Measurements from ENCODE around the gene DENND6A. TPM values are rescaled to one million over a fixed set of nuclear protein-coding genes. Genes with fewer than 3 reads are reported as not detected.

DENND6A gene
- total and polyA plus RNA-seq, 2 of the 13 experiments (the other 11 are each of a cell fraction or from before 2014, with no cell fraction given) = 9.4 to 11.1 TPM

DNA sequence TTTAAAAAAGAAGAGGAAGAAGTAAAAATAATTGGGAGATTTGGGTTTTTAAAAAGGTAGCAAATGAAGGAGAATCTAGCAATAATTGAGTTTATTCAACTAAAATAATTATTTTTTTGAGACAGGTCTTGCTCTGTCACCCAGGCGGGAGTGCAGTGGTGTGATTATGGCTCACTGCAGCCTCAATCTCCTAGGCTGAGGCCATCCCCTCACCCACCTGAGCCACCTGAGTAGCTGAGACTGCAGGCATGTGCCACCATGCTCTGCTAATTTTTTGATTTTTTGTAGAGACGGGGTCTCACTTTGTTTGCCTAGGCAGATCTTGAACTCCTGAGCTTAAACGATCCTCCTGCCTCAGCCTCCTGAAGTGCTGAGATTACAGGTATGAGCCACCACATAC, 68.1 kb downstream of the DENND6A start:
- no TSS peak for BruUV-seq (replicated peaks)
- FAIRE-seq = no peak

DNA sequence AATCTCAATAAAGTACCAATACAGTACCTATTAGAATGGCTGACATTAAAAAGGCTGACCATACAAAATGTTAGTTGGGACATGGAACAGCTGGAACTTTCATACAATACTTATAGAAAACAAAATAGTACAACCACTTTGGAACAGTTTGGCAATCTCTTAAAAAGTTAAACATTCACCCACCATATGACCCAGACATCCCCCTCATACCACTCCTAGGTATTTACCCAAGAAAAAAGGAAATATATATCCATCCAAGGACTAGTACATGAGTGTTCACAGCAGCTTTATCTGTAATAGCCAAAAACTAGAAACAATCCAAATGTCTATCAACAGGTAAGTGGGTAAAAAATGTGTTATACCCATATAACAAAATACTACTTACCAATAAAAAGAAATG, 70.5 kb downstream of the DENND6A start:
- H2AFZ ChIP-seq (ENCODE audit: low read length) = no peak overlapping the region
- ChIA-PET POLR2A (interaction anchor here (1.4 to 1.7 kb wide), 2 partner anchors 25 kb away, joined by 4 to 5 read pairs; partner anchors contain the start of gene ARF4), CTCF (ENCODE audit: low intra/inter-chr PET ratio, low total read pairs) (no interaction called here)
- no peaks in the 10 kb centered on the region for H3K9me3 ChIP-seq (ENCODE audit: low read length)
- H3K9ac ChIP-seq (ENCODE audit: insufficient read depth, low read depth, low read length) = no peak overlapping the region
- DNase-seq (ENCODE audit: low spot score) = no peak
- H3K79me2 ChIP-seq (ENCODE audit: insufficient read depth, low read length) = no peaks in the 10 kb centered on the region
- H3K4me2 ChIP-seq (ENCODE audit: low read depth, low read length) = no peak overlapping the region
- H3K4me1 ChIP-seq (ENCODE audit: insufficient read depth, low read length) = peaks cover 14% of the 10 kb centered on the region
- in situ Hi-C loops (cut with HindIII; ENCODE audit: extremely low pct_ligation_motif_present, low pct_unique_long_range_greater_than_20kb) (no loop called here), intact Hi-C loops (cut with micrococcal nuclease; ENCODE audit: unreplicated experiment) (no loop called here)
- BruUV-seq (replicated peaks) = no TSS peak
- no peak overlapping the region for H3K4me3 ChIP-seq (replicated peaks in 1 of 3; ENCODE audit: insufficient read depth in 1 of 3, low read depth in 2 of 3, low read length in 3 of 3)
- H3K27ac ChIP-seq (ENCODE audit: extremely low read length, insufficient read depth, low read length) = no peak overlapping the region
- peak; percentile 68 for ATAC-seq
- peaks cover 1 to 6% of the 10 kb centered on the region in 2 experiments; a peak in 1 of 5 replicates for H3K36me3 ChIP-seq (replicated peaks in 1 of 2; ENCODE audit: control insufficient read depth in 1 of 2, insufficient read depth in 2 of 2, low read length in 2 of 2)
- FAIRE-seq = no peak
- H3K27me3 ChIP-seq (ENCODE audit: control insufficient read depth in 1 of 2, insufficient read depth in 2 of 2, low read length in 2 of 2) = no peaks in the 10 kb centered on the region
- no peaks in the 10 kb centered on the region for H4K20me1 ChIP-seq (ENCODE audit: insufficient read depth, low read length)
- no peak for TF ChIP-seq ZNF720 (CRISPR knock-in tag; IDR thresholded peaks at IDR 0.05)
- TF ChIP-seq ZNF263 (CRISPR knock-in tag; IDR thresholded peaks at IDR 0.05) = no peak
- no peak for TF ChIP-seq XRCC5 (optimal IDR thresholded peaks at IDR 0.05; ENCODE audit: low read length)
- no peak for TF ChIP-seq ZNF121 (CRISPR knock-in tag; IDR thresholded peaks at IDR 0.05)
- TF ChIP-seq, protein P1, sequence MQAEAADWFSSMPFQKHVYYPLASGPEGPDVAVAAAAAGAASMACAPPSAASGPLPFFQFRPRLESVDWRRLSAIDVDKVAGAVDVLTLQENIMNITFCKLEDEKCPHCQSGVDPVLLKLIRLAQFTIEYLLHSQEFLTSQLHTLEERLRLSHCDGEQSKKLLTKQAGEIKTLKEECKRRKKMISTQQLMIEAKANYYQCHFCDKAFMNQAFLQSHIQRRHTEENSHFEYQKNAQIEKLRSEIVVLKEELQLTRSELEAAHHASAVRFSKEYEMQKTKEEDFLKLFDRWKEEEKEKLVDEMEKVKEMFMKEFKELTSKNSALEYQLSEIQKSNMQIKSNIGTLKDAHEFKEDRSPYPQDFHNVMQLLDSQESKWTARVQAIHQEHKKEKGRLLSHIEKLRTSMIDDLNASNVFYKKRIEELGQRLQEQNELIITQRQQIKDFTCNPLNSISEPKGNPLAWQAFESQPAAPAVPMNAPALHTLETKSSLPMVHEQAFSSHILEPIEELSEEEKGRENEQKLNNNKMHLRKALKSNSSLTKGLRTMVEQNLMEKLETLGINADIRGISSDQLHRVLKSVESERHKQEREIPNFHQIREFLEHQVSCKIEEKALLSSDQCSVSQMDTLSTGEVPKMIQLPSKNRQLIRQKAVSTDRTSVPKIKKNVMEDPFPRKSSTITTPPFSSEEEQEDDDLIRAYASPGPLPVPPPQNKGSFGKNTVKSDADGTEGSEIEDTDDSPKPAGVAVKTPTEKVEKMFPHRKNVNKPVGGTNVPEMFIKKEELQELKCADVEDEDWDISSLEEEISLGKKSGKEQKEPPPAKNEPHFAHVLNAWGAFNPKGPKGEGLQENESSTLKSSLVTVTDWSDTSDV (CRISPR knock-in tag; IDR thresholded peaks at IDR 0.05) = no peak
- TF ChIP-seq, protein P2, sequence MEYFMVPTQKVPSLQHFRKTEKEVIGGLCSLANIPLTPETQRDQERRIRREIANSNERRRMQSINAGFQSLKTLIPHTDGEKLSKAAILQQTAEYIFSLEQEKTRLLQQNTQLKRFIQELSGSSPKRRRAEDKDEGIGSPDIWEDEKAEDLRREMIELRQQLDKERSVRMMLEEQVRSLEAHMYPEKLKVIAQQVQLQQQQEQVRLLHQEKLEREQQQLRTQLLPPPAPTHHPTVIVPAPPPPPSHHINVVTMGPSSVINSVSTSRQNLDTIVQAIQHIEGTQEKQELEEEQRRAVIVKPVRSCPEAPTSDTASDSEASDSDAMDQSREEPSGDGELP (IDR thresholded peaks at IDR 0.05; ENCODE audit: borderline replicate concordance, low read depth) = 0 out of 2 replicates have a peak, but pooled peaks have one; percentile 16
- no peak for TF ChIP-seq GTF2F1 (IDR thresholded peaks at IDR 0.05; ENCODE audit: low read length)
- no peak for TF ChIP-seq STAG1 (CRISPR knock-in tag; IDR thresholded peaks at IDR 0.05)
- TF ChIP-seq MAFK (conservative IDR thresholded peaks at IDR 0.05 in 1 of 2, IDR thresholded peaks at IDR 0.05 in 1 of 2; ENCODE audit: low read length in 2 of 2) = peak; percentile 49 to 52; a peak in 3 of 4 replicates
- TF ChIP-seq ZNF781 (CRISPR knock-in tag; IDR thresholded peaks at IDR 0.05; ENCODE audit: borderline replicate concordance, not compliant biosample characterization) = no peak
- no peak for TF ChIP-seq ZNF766 (CRISPR knock-in tag; IDR thresholded peaks at IDR 0.05; ENCODE audit: borderline replicate concordance)
- no peak for TF ChIP-seq NFKBIZ (CRISPR knock-in tag; IDR thresholded peaks at IDR 0.05)
- TF ChIP-seq RFX1 (IDR thresholded peaks at IDR 0.05) = no peak
- TF ChIP-seq MAFF (IDR thresholded peaks at IDR 0.05; ENCODE audit: low read depth, low read length) = 0 out of 2 replicates have a peak, but pooled peaks have one; percentile 8

More for the DNA sequence above, 68.1 kb downstream of the DENND6A start:
- no peak overlapping the region for H2AFZ ChIP-seq (ENCODE audit: low read length)
- no peaks in the 10 kb centered on the region for H4K20me1 ChIP-seq (ENCODE audit: insufficient read depth, low read length)
- peaks cover 3 to 25% of the 10 kb centered on the region in 2 experiments; a peak in 4 of 5 replicates for H3K36me3 ChIP-seq (replicated peaks in 1 of 2; ENCODE audit: control insufficient read depth in 1 of 2, insufficient read depth in 2 of 2, low read length in 2 of 2)
- no peak overlapping the region for H3K4me2 ChIP-seq (ENCODE audit: low read depth, low read length)
- DNase-seq (ENCODE audit: low spot score) (no peak), ATAC-seq (no peak)
- H3K79me2 ChIP-seq (ENCODE audit: insufficient read depth, low read length) = no peaks in the 10 kb centered on the region
- H3K4me1 ChIP-seq (ENCODE audit: insufficient read depth, low read length) = peaks cover 14% of the 10 kb centered on the region
- ChIA-PET CTCF (ENCODE audit: low intra/inter-chr PET ratio, low total read pairs) (no interaction called here), POLR2A (no interaction called here)
- TF ChIP-seq ZNF264 (CRISPR knock-in tag; IDR thresholded peaks at IDR 0.05) (no peak), ETV6 (CRISPR knock-in tag; conservative IDR thresholded peaks at IDR 0.05) (no peak), SALL2 (CRISPR knock-in tag; IDR thresholded peaks at IDR 0.05) (no peak), TAF1 (CRISPR knock-in tag; IDR thresholded peaks at IDR 0.05) (no peak), FOXC1 (CRISPR knock-in tag; IDR thresholded peaks at IDR 0.05; ENCODE audit: borderline replicate concordance) (no peak), RBAK (CRISPR knock-in tag; IDR thresholded peaks at IDR 0.05) (no peak)
- H3K9me3 ChIP-seq (ENCODE audit: low read length) = no peaks in the 10 kb centered on the region
- 100% methylated on average over 3 of the region's 3 CpGs for WGBS (ENCODE audit: low lambda C conversion rate)
- no peak overlapping the region for H3K27ac ChIP-seq (ENCODE audit: extremely low read length, insufficient read depth, low read length)
- no peak overlapping the region for H3K4me3 ChIP-seq (replicated peaks in 1 of 3; ENCODE audit: insufficient read depth in 1 of 3, low read depth in 2 of 3, low read length in 3 of 3)
- intact Hi-C loops (cut with micrococcal nuclease; ENCODE audit: unreplicated experiment) = no loop called here
- in situ Hi-C loops (cut with HindIII; ENCODE audit: extremely low pct_ligation_motif_present, low pct_unique_long_range_greater_than_20kb) = no loop called here
- H3K27me3 ChIP-seq (ENCODE audit: control insufficient read depth in 1 of 2, insufficient read depth in 2 of 2, low read length in 2 of 2) = no peaks in the 10 kb centered on the region
- H3K9ac ChIP-seq (ENCODE audit: insufficient read depth, low read depth, low read length) = no peak overlapping the region
